Measurements from ENCODE around the gene CALN1. TPM values are rescaled to one million over a fixed set of nuclear protein-coding genes. Genes with fewer than 3 reads are reported as not detected.

CALN1 gene
- polyA plus RNA-seq, 1 donor from 2014 or later, result 7.8 TPM

DNA sequence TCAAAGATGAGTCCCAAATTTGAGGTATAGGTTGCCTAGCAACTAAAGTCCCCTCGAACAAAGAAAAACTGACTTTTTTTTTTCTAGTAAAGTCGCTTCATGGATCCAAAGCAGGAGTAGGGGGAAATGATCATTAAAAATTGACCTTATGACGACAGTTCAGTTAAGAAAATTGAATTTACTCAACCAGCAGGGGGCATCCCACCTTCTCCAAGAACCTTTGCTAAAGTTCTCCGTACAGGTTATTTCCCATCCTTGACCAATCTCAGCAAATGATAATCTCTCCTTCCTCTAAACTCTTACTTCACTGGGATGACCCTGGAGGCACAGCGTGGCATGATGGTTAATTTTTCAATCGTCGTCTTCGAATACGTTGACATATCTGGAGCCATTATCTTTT, 228.3 kb downstream of the CALN1 start:
- no peak overlapping the region for H3K9ac ChIP-seq (ENCODE audit: low read length)
- H3K9me3 ChIP-seq (ENCODE audit: low read length), result no peaks in the 10 kb centered on the region
- H3K79me2 ChIP-seq (replicated peaks; ENCODE audit: insufficient read depth, low read length), result no peaks in the 10 kb centered on the region
- H3K4me2 ChIP-seq (ENCODE audit: low read length), result no peak overlapping the region
- H3K36me3 ChIP-seq (ENCODE audit: insufficient read depth, low read length), result no peaks in the 10 kb centered on the region
- TF ChIP-seq EZH2 (IDR thresholded peaks at IDR 0.05; ENCODE audit: borderline replicate concordance, insufficient read depth, low read length, poor library complexity, severe bottlenecking) (no peak), EP300 (conservative IDR thresholded peaks at IDR 0.05; ENCODE audit: poor library complexity, severe bottlenecking) (no peak), RAD21 (conservative IDR thresholded peaks at IDR 0.05) (no peak), SMC3 (conservative IDR thresholded peaks at IDR 0.05; ENCODE audit: poor library complexity) (no peak), TAF1 (IDR thresholded peaks at IDR 0.05; ENCODE audit: low read depth) (no peak), POLR2AphosphoS5 (IDR thresholded peaks at IDR 0.05) (no peak), MXI1 (conservative IDR thresholded peaks at IDR 0.05; ENCODE audit: poor library complexity, severe bottlenecking) (no peak)
- TF ChIP-seq, protein P1, sequence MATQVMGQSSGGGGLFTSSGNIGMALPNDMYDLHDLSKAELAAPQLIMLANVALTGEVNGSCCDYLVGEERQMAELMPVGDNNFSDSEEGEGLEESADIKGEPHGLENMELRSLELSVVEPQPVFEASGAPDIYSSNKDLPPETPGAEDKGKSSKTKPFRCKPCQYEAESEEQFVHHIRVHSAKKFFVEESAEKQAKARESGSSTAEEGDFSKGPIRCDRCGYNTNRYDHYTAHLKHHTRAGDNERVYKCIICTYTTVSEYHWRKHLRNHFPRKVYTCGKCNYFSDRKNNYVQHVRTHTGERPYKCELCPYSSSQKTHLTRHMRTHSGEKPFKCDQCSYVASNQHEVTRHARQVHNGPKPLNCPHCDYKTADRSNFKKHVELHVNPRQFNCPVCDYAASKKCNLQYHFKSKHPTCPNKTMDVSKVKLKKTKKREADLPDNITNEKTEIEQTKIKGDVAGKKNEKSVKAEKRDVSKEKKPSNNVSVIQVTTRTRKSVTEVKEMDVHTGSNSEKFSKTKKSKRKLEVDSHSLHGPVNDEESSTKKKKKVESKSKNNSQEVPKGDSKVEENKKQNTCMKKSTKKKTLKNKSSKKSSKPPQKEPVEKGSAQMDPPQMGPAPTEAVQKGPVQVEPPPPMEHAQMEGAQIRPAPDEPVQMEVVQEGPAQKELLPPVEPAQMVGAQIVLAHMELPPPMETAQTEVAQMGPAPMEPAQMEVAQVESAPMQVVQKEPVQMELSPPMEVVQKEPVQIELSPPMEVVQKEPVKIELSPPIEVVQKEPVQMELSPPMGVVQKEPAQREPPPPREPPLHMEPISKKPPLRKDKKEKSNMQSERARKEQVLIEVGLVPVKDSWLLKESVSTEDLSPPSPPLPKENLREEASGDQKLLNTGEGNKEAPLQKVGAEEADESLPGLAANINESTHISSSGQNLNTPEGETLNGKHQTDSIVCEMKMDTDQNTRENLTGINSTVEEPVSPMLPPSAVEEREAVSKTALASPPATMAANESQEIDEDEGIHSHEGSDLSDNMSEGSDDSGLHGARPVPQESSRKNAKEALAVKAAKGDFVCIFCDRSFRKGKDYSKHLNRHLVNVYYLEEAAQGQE (IDR thresholded peaks at IDR 0.05; ENCODE audit: borderline replicate concordance), result no peak
- no peak overlapping the region for H2AFZ ChIP-seq (ENCODE audit: low read depth, low read length)
- H3K27ac ChIP-seq (ENCODE audit: low read length), result no peak overlapping the region
- H4K20me1 ChIP-seq (ENCODE audit: insufficient read depth), result no peaks in the 10 kb centered on the region
- H3K4me3 ChIP-seq (ENCODE audit: low read length), result no peak overlapping the region
- no peaks in the 10 kb centered on the region for H3K27me3 ChIP-seq (ENCODE audit: insufficient read depth, low read depth, low read length)
- no peaks in the 10 kb centered on the region for H3F3A ChIP-seq (ENCODE audit: insufficient read depth, low read length, poor library complexity, severe bottlenecking)
- no peaks in the 10 kb centered on the region for H3K9me2 ChIP-seq (ENCODE audit: insufficient read depth, low read length)

DNA sequence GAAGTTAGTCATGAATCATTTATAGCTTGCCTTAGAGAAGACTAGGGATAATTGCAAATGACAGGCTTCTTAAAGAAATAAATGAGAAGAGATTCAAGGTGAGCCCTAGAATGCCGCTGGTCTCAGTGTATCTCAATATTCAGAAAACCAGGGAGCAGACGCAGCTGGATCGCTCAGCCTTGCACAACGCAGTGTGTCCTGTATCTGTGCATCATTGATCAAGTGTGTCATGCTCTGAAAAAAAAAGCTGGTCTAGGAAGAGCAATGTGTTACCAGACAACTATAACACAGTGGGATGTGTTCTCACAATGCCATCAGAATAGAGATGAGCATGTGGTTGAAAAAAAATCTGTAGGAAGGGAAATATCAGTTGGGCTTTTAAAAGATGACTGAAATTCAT, 230.1 kb downstream of the CALN1 start:
- Histone ChIP-seq H3K79me2 (replicated peaks; ENCODE audit: insufficient read depth, low read length) (no peaks in the 10 kb centered on the region), H4K20me1 (ENCODE audit: insufficient read depth) (no peaks in the 10 kb centered on the region), H3K27me3 (ENCODE audit: insufficient read depth, low read depth, low read length) (no peaks in the 10 kb centered on the region), H3K9ac (ENCODE audit: low read length) (no peak overlapping the region), H2AFZ (ENCODE audit: low read depth, low read length) (no peak overlapping the region), H3K9me2 (ENCODE audit: insufficient read depth, low read length) (no peaks in the 10 kb centered on the region), H3K9me3 (ENCODE audit: low read length) (no peaks in the 10 kb centered on the region), H3K4me2 (ENCODE audit: low read length) (no peak overlapping the region), H3K4me3 (ENCODE audit: low read length) (no peak overlapping the region), H3K27ac (ENCODE audit: low read length) (no peak overlapping the region), H3K36me3 (ENCODE audit: insufficient read depth, low read length) (no peaks in the 10 kb centered on the region), H3F3A (ENCODE audit: insufficient read depth, low read length, poor library complexity, severe bottlenecking) (no peaks in the 10 kb centered on the region)
- TF ChIP-seq, protein P2, sequence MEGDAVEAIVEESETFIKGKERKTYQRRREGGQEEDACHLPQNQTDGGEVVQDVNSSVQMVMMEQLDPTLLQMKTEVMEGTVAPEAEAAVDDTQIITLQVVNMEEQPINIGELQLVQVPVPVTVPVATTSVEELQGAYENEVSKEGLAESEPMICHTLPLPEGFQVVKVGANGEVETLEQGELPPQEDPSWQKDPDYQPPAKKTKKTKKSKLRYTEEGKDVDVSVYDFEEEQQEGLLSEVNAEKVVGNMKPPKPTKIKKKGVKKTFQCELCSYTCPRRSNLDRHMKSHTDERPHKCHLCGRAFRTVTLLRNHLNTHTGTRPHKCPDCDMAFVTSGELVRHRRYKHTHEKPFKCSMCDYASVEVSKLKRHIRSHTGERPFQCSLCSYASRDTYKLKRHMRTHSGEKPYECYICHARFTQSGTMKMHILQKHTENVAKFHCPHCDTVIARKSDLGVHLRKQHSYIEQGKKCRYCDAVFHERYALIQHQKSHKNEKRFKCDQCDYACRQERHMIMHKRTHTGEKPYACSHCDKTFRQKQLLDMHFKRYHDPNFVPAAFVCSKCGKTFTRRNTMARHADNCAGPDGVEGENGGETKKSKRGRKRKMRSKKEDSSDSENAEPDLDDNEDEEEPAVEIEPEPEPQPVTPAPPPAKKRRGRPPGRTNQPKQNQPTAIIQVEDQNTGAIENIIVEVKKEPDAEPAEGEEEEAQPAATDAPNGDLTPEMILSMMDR (IDR thresholded peaks at IDR 0.05; ENCODE audit: poor library complexity, severe bottlenecking), result no peak
- TF ChIP-seq EP300 (conservative IDR thresholded peaks at IDR 0.05; ENCODE audit: poor library complexity, severe bottlenecking), result no peak

DNA sequence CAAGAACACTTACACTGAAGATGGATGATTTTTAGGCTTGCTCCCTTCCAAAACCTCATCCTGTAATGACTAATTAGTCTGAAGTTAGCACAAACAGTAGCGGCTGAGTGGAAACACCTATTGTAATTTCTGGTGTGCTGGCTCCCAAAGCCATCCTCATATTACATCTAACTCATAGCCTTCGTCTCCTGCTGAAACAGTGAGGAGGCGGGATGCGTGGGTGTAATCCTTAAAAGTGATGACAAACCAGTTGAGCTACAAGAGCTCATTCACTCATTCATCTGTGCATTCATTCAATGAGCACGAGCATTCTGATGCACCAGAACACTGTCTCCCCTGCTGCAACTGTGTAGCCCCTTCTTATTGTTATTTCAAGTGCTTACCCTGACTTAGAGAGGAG, 235.3 kb downstream of the CALN1 start:
- H2AFZ ChIP-seq (ENCODE audit: low read depth, low read length), result no peak overlapping the region
- H3K27me3 ChIP-seq (ENCODE audit: insufficient read depth, low read depth, low read length), result no peaks in the 10 kb centered on the region
- H3K9me2 ChIP-seq (ENCODE audit: insufficient read depth, low read length), result no peaks in the 10 kb centered on the region
- TF ChIP-seq TAF1 (IDR thresholded peaks at IDR 0.05; ENCODE audit: low read depth) (no peak), EZH2 (IDR thresholded peaks at IDR 0.05; ENCODE audit: borderline replicate concordance, insufficient read depth, low read length, poor library complexity, severe bottlenecking) (no peak), RAD21 (conservative IDR thresholded peaks at IDR 0.05) (no peak), EP300 (conservative IDR thresholded peaks at IDR 0.05; ENCODE audit: poor library complexity, severe bottlenecking) (no peak), MXI1 (conservative IDR thresholded peaks at IDR 0.05; ENCODE audit: poor library complexity, severe bottlenecking) (no peak), SMC3 (conservative IDR thresholded peaks at IDR 0.05; ENCODE audit: poor library complexity) (no peak), POLR2AphosphoS5 (IDR thresholded peaks at IDR 0.05) (no peak)
- TF ChIP-seq, protein P2 (IDR thresholded peaks at IDR 0.05; ENCODE audit: poor library complexity, severe bottlenecking), result no peak
- TF ChIP-seq, protein P1 (IDR thresholded peaks at IDR 0.05; ENCODE audit: borderline replicate concordance), result no peak
- H4K20me1 ChIP-seq (ENCODE audit: insufficient read depth), result no peaks in the 10 kb centered on the region
- H3K9me3 ChIP-seq (ENCODE audit: low read length), result peaks cover 4% of the 10 kb centered on the region
- H3K9ac ChIP-seq (ENCODE audit: low read length), result no peak overlapping the region
- no peak overlapping the region for H3K4me2 ChIP-seq (ENCODE audit: low read length)
- H3K4me3 ChIP-seq (ENCODE audit: low read length), result no peak overlapping the region
- H3F3A ChIP-seq (ENCODE audit: insufficient read depth, low read length, poor library complexity, severe bottlenecking), result no peaks in the 10 kb centered on the region
- no peaks in the 10 kb centered on the region for H3K36me3 ChIP-seq (ENCODE audit: insufficient read depth, low read length)
- no peak overlapping the region for H3K27ac ChIP-seq (ENCODE audit: low read length)
- H3K79me2 ChIP-seq (replicated peaks; ENCODE audit: insufficient read depth, low read length), result no peaks in the 10 kb centered on the region

Measured in neural cell (in vitro differentiated cells).